NB4 (cell line): ENCODE measurements around the gene CBFA2T2.

Experiments
- DNase-seq: peaks from one replicate; pipeline ENCODE4 v3.0.0; 2010; ENCODE audit warnings: low read depth
- H3K4me3 ChIP-seq: one replicate; pipeline ENCODE4 v1.5.1; 2011; ENCODE audit warnings: mild to moderate bottlenecking, low read depth, low read length, moderate library complexity
- MYC ChIP-seq: IDR thresholded peaks from 2 replicates; pipeline ENCODE4 v1.6.1; 2011; ENCODE audit warnings: low read depth, low read length
- POLR2A ChIP-seq: IDR thresholded peaks from 2 replicates; pipeline ENCODE4 v1.6.1; 2011; ENCODE audit warnings: mild to moderate bottlenecking; ENCODE audit not compliant: insufficient read length; ENCODE audit errors: extremely low read depth
- TF ChIP-seq, protein P1 (sequence below): IDR thresholded peaks from one replicate; pipeline ENCODE4 v1.5.1; 2012; ENCODE audit warnings: low read depth, low read length
- TF ChIP-seq, protein P2 (sequence below): IDR thresholded peaks from 2 replicates; pipeline ENCODE4 v1.6.1; 2011; ENCODE audit warnings: low read depth, low read length

CBFA2T2 gene

DNA sequence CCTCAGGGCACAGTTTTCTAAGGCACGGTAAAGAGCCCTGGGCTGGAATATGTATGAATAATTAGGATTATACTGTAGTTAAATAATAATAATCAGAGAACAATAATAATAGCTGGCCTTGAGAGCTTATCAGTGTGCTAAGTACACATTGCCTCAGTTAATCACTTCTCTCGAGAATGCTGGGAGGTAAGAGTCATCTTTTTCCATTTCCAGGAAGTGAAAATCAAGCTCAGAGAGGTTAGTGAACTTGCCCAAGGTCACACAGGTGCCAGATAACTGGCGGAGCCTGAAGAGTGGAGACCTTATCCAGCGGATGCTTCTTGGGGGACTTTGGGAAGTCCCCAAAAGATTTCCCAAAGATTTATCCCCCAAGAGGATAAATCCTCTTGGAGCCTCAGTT lies 19.4 kb upstream of the CBFA2T2 start:
- no peak overlapping the region for H3K4me3 ChIP-seq
- TF ChIP-seq, protein P1, sequence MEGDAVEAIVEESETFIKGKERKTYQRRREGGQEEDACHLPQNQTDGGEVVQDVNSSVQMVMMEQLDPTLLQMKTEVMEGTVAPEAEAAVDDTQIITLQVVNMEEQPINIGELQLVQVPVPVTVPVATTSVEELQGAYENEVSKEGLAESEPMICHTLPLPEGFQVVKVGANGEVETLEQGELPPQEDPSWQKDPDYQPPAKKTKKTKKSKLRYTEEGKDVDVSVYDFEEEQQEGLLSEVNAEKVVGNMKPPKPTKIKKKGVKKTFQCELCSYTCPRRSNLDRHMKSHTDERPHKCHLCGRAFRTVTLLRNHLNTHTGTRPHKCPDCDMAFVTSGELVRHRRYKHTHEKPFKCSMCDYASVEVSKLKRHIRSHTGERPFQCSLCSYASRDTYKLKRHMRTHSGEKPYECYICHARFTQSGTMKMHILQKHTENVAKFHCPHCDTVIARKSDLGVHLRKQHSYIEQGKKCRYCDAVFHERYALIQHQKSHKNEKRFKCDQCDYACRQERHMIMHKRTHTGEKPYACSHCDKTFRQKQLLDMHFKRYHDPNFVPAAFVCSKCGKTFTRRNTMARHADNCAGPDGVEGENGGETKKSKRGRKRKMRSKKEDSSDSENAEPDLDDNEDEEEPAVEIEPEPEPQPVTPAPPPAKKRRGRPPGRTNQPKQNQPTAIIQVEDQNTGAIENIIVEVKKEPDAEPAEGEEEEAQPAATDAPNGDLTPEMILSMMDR = no peak
- TF ChIP-seq MYC (no peak), POLR2A (no peak)
- DNase-seq = no peak

DNA sequence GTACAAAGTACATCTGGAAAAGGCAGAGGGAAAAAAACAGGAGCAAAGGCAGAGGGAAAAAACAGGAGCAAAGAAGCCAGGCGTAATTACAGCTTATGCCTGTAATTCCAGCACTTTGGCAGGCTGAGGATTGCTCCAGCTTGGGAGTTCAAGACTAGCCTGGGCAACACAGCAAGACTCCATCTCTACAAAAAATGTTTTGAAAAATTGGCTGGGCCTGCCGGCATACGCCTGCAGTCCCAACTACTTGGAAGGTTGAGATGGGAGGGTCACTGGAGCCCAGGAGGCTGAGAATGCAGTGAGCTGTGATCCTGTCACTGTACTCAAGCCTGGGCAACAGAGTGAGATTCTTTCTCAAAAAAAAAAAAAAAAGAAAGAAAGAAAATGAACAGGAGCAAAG lies 19.0 kb upstream of the CBFA2T2 start:
- no peak for DNase-seq
- TF ChIP-seq POLR2A (no peak), MYC (no peak)
- TF ChIP-seq, protein P1 = no peak
- TF ChIP-seq, protein P2, sequence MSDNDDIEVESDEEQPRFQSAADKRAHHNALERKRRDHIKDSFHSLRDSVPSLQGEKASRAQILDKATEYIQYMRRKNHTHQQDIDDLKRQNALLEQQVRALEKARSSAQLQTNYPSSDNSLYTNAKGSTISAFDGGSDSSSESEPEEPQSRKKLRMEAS = no peak
- H3K4me3 ChIP-seq = no peak overlapping the region

DNA sequence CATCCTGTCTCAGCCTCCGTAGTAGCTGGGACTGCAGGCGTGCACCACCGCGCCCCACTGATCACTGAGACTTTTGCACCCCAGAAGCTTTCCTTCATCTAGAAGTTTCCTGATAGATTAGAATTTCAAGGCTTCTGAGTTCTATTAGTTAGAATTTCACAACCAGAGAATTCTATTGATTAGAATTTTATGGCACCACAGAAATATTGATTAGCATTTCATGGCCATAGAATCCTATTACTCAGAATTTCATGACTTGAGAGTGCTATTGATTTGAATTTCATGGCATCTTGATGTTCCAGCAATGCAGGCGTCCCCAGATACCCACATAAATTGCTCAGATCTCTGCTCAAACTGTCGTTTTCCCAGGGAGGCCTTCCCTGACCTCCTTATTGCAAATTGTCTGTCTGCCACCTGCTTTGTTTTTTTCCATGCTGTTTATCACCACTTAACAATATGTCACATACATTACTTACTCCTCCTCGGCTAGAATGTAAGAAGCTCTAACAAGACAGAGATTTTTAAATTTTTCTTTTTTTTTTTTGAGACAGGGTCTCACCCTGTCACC lies 16.9 kb upstream of the CBFA2T2 start:
- no peak for TF ChIP-seq MYC
- TF ChIP-seq POLR2A = no peak
- TF ChIP-seq, protein P2 = no peak
- TF ChIP-seq, protein P1 = no peak
- no peak overlapping the region for H3K4me3 ChIP-seq
- no peak for DNase-seq

DNA sequence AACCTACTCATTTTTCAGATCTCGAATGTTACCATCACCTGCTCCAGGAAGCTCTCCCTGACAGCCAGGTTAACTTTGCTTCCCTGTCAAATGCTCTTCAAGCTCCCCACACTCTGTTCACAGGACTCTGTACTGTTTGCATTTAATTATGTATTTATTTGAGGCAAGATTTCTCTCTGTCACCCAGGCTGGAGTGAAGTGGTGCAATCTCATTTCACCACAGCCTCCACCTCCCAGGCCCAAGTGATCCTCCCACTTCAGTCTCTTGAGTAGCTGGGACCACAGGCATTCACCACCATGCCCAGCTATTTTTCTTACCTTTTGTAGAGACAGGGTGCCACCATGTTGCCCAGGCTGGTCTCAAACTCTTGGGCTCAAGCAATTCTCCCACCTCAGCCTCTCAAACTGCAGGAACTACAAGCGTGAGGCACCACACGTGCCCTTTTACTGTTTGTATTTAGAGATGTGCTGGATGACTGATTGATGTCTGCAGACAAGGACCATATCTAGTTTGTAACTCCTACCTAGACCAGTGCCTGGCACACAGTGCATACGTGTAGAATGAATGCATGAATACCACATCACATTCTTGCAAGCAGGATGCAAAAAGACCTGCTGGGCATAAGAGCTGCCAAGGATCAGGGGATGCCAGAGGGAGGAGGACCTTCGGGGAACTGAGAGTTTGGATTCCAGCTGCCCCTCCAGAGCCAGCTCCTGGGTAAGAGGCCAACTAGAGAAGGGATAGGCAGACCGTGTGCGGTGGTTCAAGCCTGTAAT lies 15.6 kb upstream of the CBFA2T2 start:
- TF ChIP-seq MYC = no peak
- TF ChIP-seq, protein P2 = no peak
- TF ChIP-seq POLR2A = no peak
- TF ChIP-seq, protein P1 = no peak
- DNase-seq = peak; percentile 52
- no peak overlapping the region for H3K4me3 ChIP-seq

DNA sequence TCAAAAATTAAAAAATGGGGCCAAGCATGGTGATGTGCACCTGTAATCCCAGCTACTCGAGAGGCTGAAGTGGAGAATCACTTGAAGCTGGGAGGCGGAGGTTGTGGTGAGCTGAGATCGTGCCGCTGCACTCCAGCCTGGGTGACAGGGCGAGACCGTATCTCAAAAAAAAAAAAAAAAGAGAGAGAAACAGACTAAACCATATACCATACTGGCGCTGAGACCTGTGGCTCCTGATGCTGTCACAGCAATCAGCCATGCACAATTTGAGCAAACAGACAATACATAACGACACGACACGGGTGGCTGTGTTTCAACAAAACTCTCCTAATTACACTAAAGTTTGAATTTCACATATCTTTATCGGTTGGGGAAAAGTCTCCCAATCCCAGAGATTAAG lies 14.9 kb upstream of the CBFA2T2 start:
- no peak overlapping the region for H3K4me3 ChIP-seq
- no peak for DNase-seq
- TF ChIP-seq, protein P1 = no peak
- no peak for TF ChIP-seq POLR2A
- no peak for TF ChIP-seq MYC
- TF ChIP-seq, protein P2 = no peak
